Thoracic aorta (tissue), 2 donors: ENCODE results near the gene TMEM258. TPM values are rescaled to one million over a fixed set of nuclear protein-coding genes. Genes with fewer than 3 reads are reported as not detected.

Experiments used
- ATAC-seq: fragments of 150-250 bp; one replicate; pipeline ENCODE4 v1.8.0; 2017; ENCODE audit warnings: low read depth; ENCODE audit not compliant: insufficient number of reproducible peaks, low FRiP score
- DNase-seq: peaks from one replicate; pipeline ENCODE4 v3.0.0-alpha.2; 2020; ENCODE audit warnings: low spot score
- H3K27ac ChIP-seq, 2 donors: fragments of 200-600 bp; sonication (generic); 1 replicate in 1 of 2; 2 replicates in 1 of 2; pipeline ENCODE4 v1.5.1; 2016; ENCODE audit warnings: mild to moderate bottlenecking in 2 of 2, moderate library complexity in 2 of 2
- H3K27me3 ChIP-seq: fragments of 200-600 bp; sonication (generic); replicated peaks from 2 replicates; pipeline ENCODE4 v1.6.0; 2016; ENCODE audit warnings: mild to moderate bottlenecking; ENCODE audit not compliant: insufficient read depth
- H3K36me3 ChIP-seq: fragments of 200-600 bp; sonication (generic); one replicate; pipeline ENCODE4 v1.5.1; 2016
- H3K4me1 ChIP-seq, 2 donors: fragments of 200-600 bp; sonication (generic); 1 replicate in 1 of 2; 2 replicates in 1 of 2; pipeline versions ENCODE4 v1.5.1 to v1.6.0; 2016; ENCODE audit warnings: low read depth in 2 of 2, mild to moderate bottlenecking in 1 of 2; ENCODE audit not compliant: control insufficient read depth in 1 of 2
- H3K4me3 ChIP-seq: fragments of 200-600 bp; sonication (generic); 2 replicates; pipeline ENCODE4 v1.5.1; 2016; ENCODE audit warnings: mild to moderate bottlenecking
- H3K9me3 ChIP-seq: fragments of 200-600 bp; sonication (generic); 2 replicates; pipeline ENCODE4 v1.5.1; 2016
- CTCF ChIP-seq: fragments of 200-600 bp; sonication (generic); IDR thresholded peaks from one replicate; pipeline ENCODE4 v1.5.1; 2019; ENCODE audit warnings: antibody characterized with exemption
- total RNA-seq, 2 donors: library from RNA; depleted of rRNA; stranded (reverse); fragments of >200 nt; gene quantifications; one replicate each; pipeline versions ENCODE4 v1.1.0 to v1.2.3, GENCODE V29; 2016

TMEM258 gene
- total RNA-seq, 2 donors from 2014 or later: 17.3 to 63.6 TPM

GRCh38 chr11:61838501-61838900 is 46.1 kb upstream of the TMEM258 start:
- Histone ChIP-seq H3K9me3 (no peaks in the 10 kb centered on the region), H3K27me3 (no peaks in the 10 kb centered on the region), H3K36me3 (peaks cover 25% of the 10 kb centered on the region), H3K27ac (no peak overlapping the region), H3K4me1 (peaks cover 24 to 30% of the 10 kb centered on the region in 2 donors), H3K4me3 (no peak overlapping the region)
- ATAC-seq: no peak
- TF ChIP-seq CTCF: no peak
- no peak for DNase-seq

DNA sequence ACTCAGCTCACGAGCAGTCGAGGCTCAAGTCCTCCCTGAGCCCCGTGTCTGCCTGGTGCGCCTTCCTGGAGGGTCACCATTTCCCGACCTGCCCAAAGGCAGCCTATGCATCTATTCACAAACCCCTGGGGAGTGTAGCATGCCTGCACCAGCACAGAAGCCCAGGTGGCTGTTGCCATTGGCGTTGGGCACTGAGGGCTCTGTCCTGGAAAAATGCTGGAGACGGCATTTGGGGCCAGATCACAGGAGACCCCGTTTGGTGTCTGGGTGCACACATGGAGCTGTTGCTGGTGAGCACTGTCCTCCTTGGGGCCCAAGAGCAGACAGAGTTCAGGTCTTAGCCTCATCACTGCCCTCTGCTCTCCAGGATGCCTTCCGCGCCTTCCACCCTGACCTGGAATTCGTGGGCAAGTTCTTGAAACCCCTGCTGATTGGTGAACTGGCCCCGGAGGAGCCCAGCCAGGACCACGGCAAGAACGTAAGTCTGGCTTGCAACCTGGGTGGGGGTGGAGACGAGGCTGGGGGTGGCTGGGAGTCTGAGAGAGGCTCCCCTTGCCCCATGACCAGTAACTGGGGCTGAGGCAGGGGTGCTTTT is 45.1 kb upstream of the TMEM258 start:
- Histone ChIP-seq H3K9me3 (no peaks in the 10 kb centered on the region), H3K4me1 (peaks cover 24 to 40% of the 10 kb centered on the region in 2 donors), H3K27me3 (no peaks in the 10 kb centered on the region), H3K4me3 (no peak overlapping the region), H3K36me3 (peaks cover 16% of the 10 kb centered on the region), H3K27ac (peak overlapping the region in 1 of 2 donors; percentile 34)
- TF ChIP-seq CTCF: no peak
- DNase-seq (no peak), ATAC-seq (no peak)

DNA sequence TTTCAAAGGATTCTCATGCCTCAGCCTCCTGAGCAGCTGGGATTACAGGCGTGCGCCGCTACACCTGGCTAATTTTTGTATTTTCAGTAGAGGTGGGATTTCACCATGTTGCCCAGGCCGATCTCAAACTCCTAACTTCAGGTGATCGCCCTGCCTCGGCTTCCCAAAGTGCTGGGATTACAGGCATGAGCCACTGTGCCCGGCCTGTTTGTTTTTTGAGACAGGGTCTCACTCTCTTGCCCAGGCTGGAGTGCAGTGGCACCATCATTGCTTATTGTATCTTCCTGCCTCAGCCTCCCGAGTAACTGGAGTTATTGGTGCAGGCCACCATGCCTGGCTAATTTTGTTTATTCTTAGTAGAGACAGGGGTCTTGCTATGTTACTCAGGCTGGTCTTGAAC is 43.8 kb upstream of the TMEM258 start:
- Histone ChIP-seq H3K36me3 (peaks cover 3% of the 10 kb centered on the region), H3K9me3 (no peaks in the 10 kb centered on the region), H3K27ac (peak overlapping the region; percentile 92 to 95), H3K27me3 (no peaks in the 10 kb centered on the region), H3K4me3 (no peak overlapping the region), H3K4me1 (peaks cover 32 to 53% of the 10 kb centered on the region in 2 donors)
- no peak for ATAC-seq
- no peak for TF ChIP-seq CTCF
- DNase-seq: no peak

DNA sequence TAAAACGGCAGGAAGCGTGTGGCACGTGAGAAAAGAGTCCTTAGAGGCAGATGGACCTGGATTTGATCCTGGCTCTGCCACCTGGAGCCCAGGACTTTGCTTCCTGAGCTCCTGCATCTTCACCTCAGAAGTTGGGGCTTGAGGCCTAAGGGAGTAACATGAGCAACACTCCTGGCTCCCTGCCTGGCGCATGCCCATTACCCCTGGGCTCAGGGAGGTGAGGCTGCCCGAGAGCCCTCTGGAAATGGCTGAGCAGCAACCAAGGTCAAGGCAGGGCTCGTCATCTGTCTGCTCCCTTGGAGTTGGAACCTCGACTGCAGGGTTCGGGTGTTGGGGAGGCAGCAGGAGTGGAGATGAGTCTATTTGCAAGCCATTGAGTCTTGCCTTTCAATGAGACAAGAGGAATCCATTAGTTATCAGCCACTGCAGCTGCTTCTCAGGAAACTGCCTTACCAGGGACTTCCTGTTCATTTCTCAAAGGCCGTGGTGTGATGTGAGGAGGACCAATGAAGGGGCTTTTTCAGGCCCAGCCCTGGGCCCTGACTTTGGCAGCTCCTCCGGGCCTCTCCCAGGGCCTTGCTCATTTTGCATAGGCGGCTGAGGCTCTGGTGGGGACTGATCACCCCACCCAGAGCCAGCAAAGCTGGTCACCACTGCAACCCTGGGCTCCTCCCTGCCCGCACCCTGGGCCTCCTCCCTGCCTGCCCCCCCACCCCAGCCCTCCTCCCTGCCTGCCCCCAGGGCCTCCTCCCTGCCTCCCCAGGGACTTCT is 42.1 kb upstream of the TMEM258 start:
- Histone ChIP-seq H3K9me3 (no peaks in the 10 kb centered on the region), H3K27me3 (no peaks in the 10 kb centered on the region), H3K4me1 (peaks cover 37 to 71% of the 10 kb centered on the region in 2 donors), H3K27ac (peak overlapping the region; percentile 92 to 95), H3K4me3 (peak overlapping the region; percentile 30), H3K36me3 (no peaks in the 10 kb centered on the region)
- no peak for TF ChIP-seq CTCF
- ATAC-seq (peak; percentile 7), DNase-seq (no peak)

GRCh38 chr11:61833926-61834277 is 41.5 kb upstream of the TMEM258 start:
- no peaks in the 10 kb centered on the region for H3K36me3 ChIP-seq
- H3K27me3 ChIP-seq: no peaks in the 10 kb centered on the region
- peaks cover 37 to 76% of the 10 kb centered on the region in 2 donors for H3K4me1 ChIP-seq
- H3K27ac ChIP-seq: peak overlapping the region; percentile 92 to 95
- no peak overlapping the region for H3K4me3 ChIP-seq
- ATAC-seq: no peak
- no peaks in the 10 kb centered on the region for H3K9me3 ChIP-seq
- TF ChIP-seq CTCF: no peak
- DNase-seq: no peak
